ENCODE data around the gene SHISA9. TPM values are rescaled to one million over a fixed set of nuclear protein-coding genes. Genes with fewer than 3 reads are reported as not detected.

Gene SHISA9
- total and polyA plus RNA-seq, 2 of the 4 experiments (the other 2 are of a cell fraction) = under 0.01 TPM; not detected in 1

GRCh38 chr16:12903407-12904328 is 2.3 kb downstream of the SHISA9 start:
- Histone ChIP-seq H4K20me1 (ENCODE audit: insufficient read depth, low read length) (no peaks in the 10 kb centered on the region), H3K4me3 (ENCODE audit: insufficient read depth, low read depth, low read length) (no peak overlapping the region), H2BK15ac (ENCODE audit: low read depth, low read length) (no peak overlapping the region), H2AK5ac (ENCODE audit: low read depth, low read length) (no peak overlapping the region), H3K36me3 (ENCODE audit: control insufficient read depth, insufficient read depth, low read length) (no peaks in the 10 kb centered on the region), H3K23ac (ENCODE audit: low read depth, low read length) (no peak overlapping the region), H3K79me1 (ENCODE audit: low read depth in 1 of 2, low read length in 2 of 2) (no peaks in the 10 kb centered on the region), H3K4ac (ENCODE audit: low read depth, low read length) (no peak overlapping the region), H3K27me3 (ENCODE audit: control insufficient read depth, insufficient read depth, low read length) (peaks cover 26% of the 10 kb centered on the region; the same call in 1 of the 2 replicates), H2AFZ (replicated peaks; ENCODE audit: low read length, poor library complexity) (no peak overlapping the region), H2AK9ac (replicated peaks; ENCODE audit: low read depth, low read length, poor library complexity) (no peak overlapping the region), H4K91ac (ENCODE audit: insufficient read depth, low read depth, low read length) (no peak overlapping the region), H4K8ac (ENCODE audit: low read depth in 2 of 2, low read length in 2 of 2) (no peak overlapping the region), H3K4me2 (ENCODE audit: low read depth, low read length) (no peak overlapping the region), H3K18ac (ENCODE audit: low read depth, low read length) (no peak overlapping the region), H2BK5ac (ENCODE audit: low read depth, low read length, poor library complexity, severe bottlenecking) (no peak overlapping the region), H2BK20ac (ENCODE audit: low read depth, low read length) (no peak overlapping the region), H3K4me1 (ENCODE audit: control insufficient read depth, insufficient read depth, low read length) (no peaks in the 10 kb centered on the region), H2BK120ac (ENCODE audit: low read depth, low read length) (no peak overlapping the region), H3K56ac (ENCODE audit: extremely low read depth, insufficient read depth, low read length) (no peak overlapping the region), H3K14ac (replicated peaks; ENCODE audit: low read depth, low read length) (no peak overlapping the region), H3K9me3 (ENCODE audit: control insufficient read depth, insufficient read depth, low read length) (no peaks in the 10 kb centered on the region), H4K5ac (ENCODE audit: low read depth, low read length) (no peak overlapping the region), H3K9ac (ENCODE audit: low read depth, low read length) (no peak overlapping the region), H3K9me1 (ENCODE audit: insufficient read depth, low read length) (no peaks in the 10 kb centered on the region), H3K27ac (ENCODE audit: insufficient read depth, low read length) (no peak overlapping the region)
- ATAC-seq (ENCODE audit: low read depth) (no peak), DNase-seq (no peak)
- POLR2A ChIA-PET (ENCODE audit: unreplicated experiment) = no interaction called here
- 20% methylated on average over 1 of the region's 38 CpGs; no CpG with 5 or more reads in 1 of the 2 experiments for WGBS, 2 experiments (ENCODE audit: extremely low coverage in 2 of 2, insufficient read length in 1 of 2)
- CTCF ChIA-PET = no interaction called here
- intact Hi-C loops (cut with micrococcal nuclease) = no loop called here
- no TSS peak for BruUV-seq (replicated peaks)
- dilution Hi-C loops (cut with HindIII; ENCODE audit: low sequenced_read_pairs, unreplicated experiment) = no loop called here
- no peak for TF ChIP-seq ELK1 (IDR thresholded peaks at IDR 0.05; ENCODE audit: borderline replicate concordance, low read depth, low read length)
- TF ChIP-seq MXI1 (IDR thresholded peaks at IDR 0.05; ENCODE audit: borderline replicate concordance, low read depth, low read length) = no peak
- in situ Hi-C loops (cut with MboI; ENCODE audit: low sequenced_read_pairs) = no loop called here
